BJ (cell line): ENCODE data around the gene SPAG17. TPM values are rescaled to one million over a fixed set of nuclear protein-coding genes. Genes with fewer than 3 reads are reported as not detected.

Experiments used
- CTCF ChIA-PET: fragments of 350-600 bp; formaldehyde crosslinking; extraction: SDS; loops from one replicate; lab custom pipeline; 2021; ENCODE audit warnings: antibody characterized with exemption, inconsistent platforms; lab: Yijun Ruan, JAX
- POLR2A ChIA-PET: fragments of 300-600 bp; sonication (Branson Sonifier 250); formaldehyde crosslinking; extraction: SDS; loops from one replicate; lab custom pipeline; 2021; ENCODE audit warnings: antibody characterized with exemption; lab: Charles Lee
- DNase-seq: peaks from one replicate; pipeline ENCODE4 v3.0.0-alpha.2; 2011; ENCODE audit warnings: low read depth
- H3K27me3 ChIP-seq: 2 replicates; pipeline ENCODE4 v1.6.0; 2011; ENCODE audit warnings: low read length; ENCODE audit not compliant: control insufficient read depth, insufficient read depth
- H3K36me3 ChIP-seq: 2 replicates; pipeline ENCODE4 v1.5.1; 2011; ENCODE audit warnings: low read length; ENCODE audit not compliant: control insufficient read depth, insufficient read depth
- H3K4me3 ChIP-seq: 2 replicates; pipeline ENCODE4 v1.5.1; 2011; ENCODE audit warnings: low read depth, mild to moderate bottlenecking, control low read depth, low read length
- polyA plus RNA-seq: library from polyadenylated mRNA; depleted of rRNA; stranded (reverse); fragments of >200 nt; gene quantifications from 2 replicates; pipeline ENCODE4 v1.2.3, GENCODE V29; 2011
- TF ChIP-seq, protein P1 (sequence below): IDR thresholded peaks from 2 replicates; pipeline ENCODE4 v1.5.1; 2011; ENCODE audit warnings: low read depth, mild to moderate bottlenecking, control low read depth, inconsistent platforms, low read length, moderate library complexity; ENCODE audit not compliant: insufficient read depth

The SPAG17 gene
- polyA plus RNA-seq, 1 experiment = 0.09 TPM

DNA sequence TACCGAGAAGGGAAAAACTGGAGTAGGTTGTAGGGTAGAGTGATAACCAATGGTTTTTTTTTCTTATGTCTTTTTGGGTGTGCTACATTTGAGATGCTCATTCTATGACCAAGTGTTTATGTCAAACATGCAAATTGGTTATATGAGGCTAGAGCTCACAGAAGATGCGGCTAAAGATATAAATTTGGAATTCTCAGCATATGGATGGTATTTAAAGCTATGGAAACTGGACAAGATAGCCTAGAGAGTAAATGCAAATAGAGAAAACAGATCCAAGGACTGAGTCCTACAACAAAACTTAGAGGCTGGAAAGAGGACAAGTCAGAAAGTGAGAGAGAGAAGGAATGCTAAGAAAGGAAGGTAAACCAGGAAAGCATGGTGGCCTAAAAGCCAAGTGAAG lies 263.0 kb downstream of the SPAG17 start:
- POLR2A ChIA-PET = no interaction called here
- TF ChIP-seq, protein P1, sequence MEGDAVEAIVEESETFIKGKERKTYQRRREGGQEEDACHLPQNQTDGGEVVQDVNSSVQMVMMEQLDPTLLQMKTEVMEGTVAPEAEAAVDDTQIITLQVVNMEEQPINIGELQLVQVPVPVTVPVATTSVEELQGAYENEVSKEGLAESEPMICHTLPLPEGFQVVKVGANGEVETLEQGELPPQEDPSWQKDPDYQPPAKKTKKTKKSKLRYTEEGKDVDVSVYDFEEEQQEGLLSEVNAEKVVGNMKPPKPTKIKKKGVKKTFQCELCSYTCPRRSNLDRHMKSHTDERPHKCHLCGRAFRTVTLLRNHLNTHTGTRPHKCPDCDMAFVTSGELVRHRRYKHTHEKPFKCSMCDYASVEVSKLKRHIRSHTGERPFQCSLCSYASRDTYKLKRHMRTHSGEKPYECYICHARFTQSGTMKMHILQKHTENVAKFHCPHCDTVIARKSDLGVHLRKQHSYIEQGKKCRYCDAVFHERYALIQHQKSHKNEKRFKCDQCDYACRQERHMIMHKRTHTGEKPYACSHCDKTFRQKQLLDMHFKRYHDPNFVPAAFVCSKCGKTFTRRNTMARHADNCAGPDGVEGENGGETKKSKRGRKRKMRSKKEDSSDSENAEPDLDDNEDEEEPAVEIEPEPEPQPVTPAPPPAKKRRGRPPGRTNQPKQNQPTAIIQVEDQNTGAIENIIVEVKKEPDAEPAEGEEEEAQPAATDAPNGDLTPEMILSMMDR = no peak
- CTCF ChIA-PET = interaction anchor here (0.7 kb wide), 1 partner anchor 12 kb away, joined by 3 read pairs; no protein-coding TSS in a partner anchor
- no peaks in the 10 kb centered on the region for H3K36me3 ChIP-seq
- H3K27me3 ChIP-seq = no peaks in the 10 kb centered on the region
- H3K4me3 ChIP-seq = no peak overlapping the region
- no peak for DNase-seq

DNA sequence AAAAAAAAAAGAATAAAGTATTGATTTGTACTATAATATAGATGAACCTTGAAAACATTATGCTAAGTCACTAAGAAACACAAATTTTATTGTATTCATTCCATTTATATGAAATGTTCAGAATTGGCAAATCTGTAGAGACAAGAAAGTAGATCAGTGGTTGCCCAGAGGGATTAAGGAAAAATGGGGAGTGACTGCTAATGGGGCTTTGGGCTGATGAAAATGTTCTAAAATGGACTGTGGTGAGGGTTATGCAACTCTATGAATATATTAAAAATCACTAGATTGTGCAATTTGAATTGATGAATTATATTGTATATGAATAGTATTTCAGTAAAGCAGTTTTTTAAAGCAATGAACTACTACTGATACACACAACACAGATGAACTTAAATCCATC lies 265.7 kb downstream of the SPAG17 start:
- Histone ChIP-seq H3K27me3 (no peaks in the 10 kb centered on the region), H3K4me3 (no peak overlapping the region), H3K36me3 (no peaks in the 10 kb centered on the region)
- CTCF ChIA-PET = interaction anchor here (1.7 kb wide), 1 partner anchor 9 kb away, joined by 6 read pairs; no protein-coding TSS in a partner anchor
- POLR2A ChIA-PET = no interaction called here
- no peak for DNase-seq
- TF ChIP-seq, protein P1 = no peak

DNA sequence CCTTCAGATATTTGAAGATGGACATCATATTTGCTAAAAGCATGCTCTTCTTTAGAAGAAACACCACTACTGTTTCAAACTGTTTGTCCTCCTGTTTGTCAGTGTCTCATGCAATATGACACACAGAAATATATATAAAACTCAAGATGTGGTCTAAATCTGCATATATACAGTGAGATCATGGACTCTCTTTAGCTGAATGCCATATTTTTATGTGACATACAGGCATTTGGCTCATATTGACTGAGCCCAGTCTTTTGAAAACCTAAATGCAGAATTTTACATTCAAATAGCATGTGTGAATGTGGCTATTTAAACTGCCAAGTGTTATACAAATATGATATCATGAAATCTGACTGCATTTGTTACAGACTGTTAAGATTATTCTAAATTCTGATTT lies 274.0 kb downstream of the SPAG17 start:
- no peaks in the 10 kb centered on the region for H3K27me3 ChIP-seq
- peaks cover 2% of the 10 kb centered on the region; the same call in 1 of the 2 replicates for H3K36me3 ChIP-seq
- H3K4me3 ChIP-seq = no peak overlapping the region
- ChIA-PET CTCF (interaction anchor here (1.0 to 1.6 kb wide), 3 partner anchors 14 to 153 kb away, joined by 3 to 5 read pairs (median 3); no protein-coding TSS in a partner anchor), POLR2A (interaction anchor here (0.6 kb wide), 1 partner anchor 600 kb away, joined by 5 read pairs; no protein-coding TSS in a partner anchor)
- no peak for DNase-seq
- TF ChIP-seq, protein P1 = no peak

- TF ChIP-seq, protein P1 = no peak
- Histone ChIP-seq H3K4me3 (no peak overlapping the region), H3K36me3 (peaks cover 8% of the 10 kb centered on the region), H3K27me3 (no peaks in the 10 kb centered on the region)
- ChIA-PET CTCF (interaction anchor here (0.7 to 5.4 kb wide), 2 partner anchors 9 to 151 kb away, joined by 3 to 20 read pairs; no protein-coding TSS in a partner anchor), POLR2A (no interaction called here)
- no peak for DNase-seq
These were observed 280.0 kb downstream of the SPAG17 start for GRCh38 chr1:117905019-117905418.

- Histone ChIP-seq H3K4me3 (no peak overlapping the region), H3K36me3 (peaks cover 7% of the 10 kb centered on the region), H3K27me3 (no peaks in the 10 kb centered on the region)
- no peak for DNase-seq
- TF ChIP-seq, protein P1 = no peak
- POLR2A ChIA-PET = no interaction called here
- CTCF ChIA-PET = interaction anchor here (0.7 to 5.4 kb wide), 2 partner anchors 9 to 150 kb away, joined by 3 to 20 read pairs; no protein-coding TSS in a partner anchor
These were observed 280.5 kb downstream of the SPAG17 start for GRCh38 chr1:117904485-117904884.
